HG02938 (cell line): ENCODE results near the gene KCNMA1.
"Not testable (repeated sequence)": the region's sequence is repeated elsewhere in the genome, so short reads cannot be mapped to it uniquely, and the experiment has no call there.

Experiments
- ATAC-seq: cut with Tn5 transposase; IDR thresholded peaks from one replicate; pipeline ENCODE4 v1.9.1; 2021; ENCODE audit warnings: mild to moderate bottlenecking, moderate library complexity; ENCODE audit not compliant: unreplicated experiment

Gene KCNMA1

GRCh38 chr10:77357185-77357584, 280.4 kb downstream of the KCNMA1 start:
- no peak for ATAC-seq

- ATAC-seq = no peak
Measured at GRCh38 chr10:77355844-77356243, 281.8 kb downstream of the KCNMA1 start.

DNA sequence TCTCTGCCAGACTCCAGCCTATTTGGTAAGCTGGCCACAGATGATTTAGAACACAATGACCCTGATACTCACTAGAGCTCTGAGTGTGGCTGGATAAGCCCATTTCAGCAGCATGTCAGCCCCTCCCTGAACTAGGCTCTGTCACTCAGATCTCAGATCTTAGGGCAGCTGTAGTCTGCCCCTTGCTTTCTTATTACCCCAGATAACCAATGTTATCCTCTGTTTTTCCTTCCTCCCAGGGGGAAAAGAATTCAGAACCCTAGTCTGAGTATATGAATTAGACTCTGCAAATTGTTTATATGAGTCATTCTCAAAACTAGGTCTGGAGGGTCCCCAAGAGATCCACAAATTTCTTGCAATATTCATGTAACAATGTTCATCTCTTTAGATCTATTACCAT, 286.2 kb downstream of the KCNMA1 start:
- no peak for ATAC-seq

GRCh38 chr10:77350711-77351119, 286.9 kb downstream of the KCNMA1 start:
- no peak for ATAC-seq

- no peak for ATAC-seq
Measured at GRCh38 chr10:77350134-77350533, 287.5 kb downstream of the KCNMA1 start.

GRCh38 chr10:77349226-77349625, 288.4 kb downstream of the KCNMA1 start:
- no peak for ATAC-seq

- ATAC-seq = no peak
Measured at GRCh38 chr10:77348751-77349150, 288.9 kb downstream of the KCNMA1 start.

- ATAC-seq = no peak
Measured at GRCh38 chr10:77348082-77348481, 289.5 kb downstream of the KCNMA1 start.

DNA sequence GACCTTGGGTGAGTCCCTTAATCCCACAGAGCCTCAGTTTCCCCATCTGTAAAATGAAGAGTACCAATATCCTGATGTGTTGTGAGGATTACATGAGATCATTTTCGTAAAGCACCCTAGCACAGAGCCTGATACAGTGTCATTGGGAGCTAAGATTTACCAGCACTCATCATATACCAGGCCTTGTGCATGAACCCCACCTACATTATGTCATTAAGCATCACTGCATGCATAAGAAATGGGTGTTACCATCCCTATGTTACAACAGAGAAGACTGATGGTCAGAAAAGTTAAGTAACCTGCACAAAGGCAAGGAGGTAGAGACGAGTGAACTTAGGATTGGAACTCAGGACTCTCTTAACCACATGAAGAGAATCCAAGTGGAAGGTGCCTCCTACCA, 290.6 kb downstream of the KCNMA1 start:
- ATAC-seq = no peak

GRCh38 chr10:77341055-77341454, 296.6 kb downstream of the KCNMA1 start:
- ATAC-seq = no peak

DNA sequence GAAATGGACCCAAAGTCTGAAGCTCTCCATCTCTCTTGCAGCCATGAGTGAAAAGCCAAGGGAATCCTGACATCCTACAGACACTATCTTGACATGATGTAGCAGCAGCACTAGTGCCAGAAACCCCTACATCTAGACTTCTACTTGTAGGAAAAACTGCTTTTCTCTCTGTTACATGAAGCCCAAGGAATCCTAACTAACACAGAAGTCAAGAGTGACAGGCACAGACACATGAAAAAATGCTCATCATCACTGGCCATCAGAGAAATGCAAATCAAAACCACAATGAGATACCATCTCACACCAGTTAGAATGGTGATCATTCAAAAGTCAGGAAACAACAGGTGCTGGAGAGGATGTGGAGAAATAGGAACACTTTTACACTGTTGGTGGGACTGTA, 297.7 kb downstream of the KCNMA1 start:
- not testable (repeated sequence) for ATAC-seq

DNA sequence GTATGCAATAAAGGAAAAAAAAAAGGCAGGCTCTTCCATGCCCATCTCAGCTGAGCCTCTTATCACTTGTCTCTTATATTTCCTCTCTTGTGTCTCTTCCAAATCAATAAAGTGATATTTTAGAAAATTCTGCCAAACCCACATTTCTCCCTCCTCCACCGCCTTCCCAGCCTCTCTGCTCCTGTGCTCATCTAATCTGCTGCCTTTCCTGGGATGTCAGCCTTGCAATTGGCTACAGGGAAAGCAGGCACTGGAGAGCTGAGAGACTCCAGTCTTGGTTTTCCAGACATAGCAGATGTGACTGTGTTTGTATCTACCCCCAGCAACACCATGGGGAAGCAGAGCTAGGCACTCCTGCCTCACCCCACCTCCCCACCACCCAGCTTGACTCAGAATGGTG, 298.4 kb downstream of the KCNMA1 start:
- ATAC-seq = no peak

GRCh38 chr10:77338143-77338542, 299.5 kb downstream of the KCNMA1 start:
- ATAC-seq = no peak

GRCh38 chr10:77334501-77334900, 303.1 kb downstream of the KCNMA1 start:
- no peak for ATAC-seq

DNA sequence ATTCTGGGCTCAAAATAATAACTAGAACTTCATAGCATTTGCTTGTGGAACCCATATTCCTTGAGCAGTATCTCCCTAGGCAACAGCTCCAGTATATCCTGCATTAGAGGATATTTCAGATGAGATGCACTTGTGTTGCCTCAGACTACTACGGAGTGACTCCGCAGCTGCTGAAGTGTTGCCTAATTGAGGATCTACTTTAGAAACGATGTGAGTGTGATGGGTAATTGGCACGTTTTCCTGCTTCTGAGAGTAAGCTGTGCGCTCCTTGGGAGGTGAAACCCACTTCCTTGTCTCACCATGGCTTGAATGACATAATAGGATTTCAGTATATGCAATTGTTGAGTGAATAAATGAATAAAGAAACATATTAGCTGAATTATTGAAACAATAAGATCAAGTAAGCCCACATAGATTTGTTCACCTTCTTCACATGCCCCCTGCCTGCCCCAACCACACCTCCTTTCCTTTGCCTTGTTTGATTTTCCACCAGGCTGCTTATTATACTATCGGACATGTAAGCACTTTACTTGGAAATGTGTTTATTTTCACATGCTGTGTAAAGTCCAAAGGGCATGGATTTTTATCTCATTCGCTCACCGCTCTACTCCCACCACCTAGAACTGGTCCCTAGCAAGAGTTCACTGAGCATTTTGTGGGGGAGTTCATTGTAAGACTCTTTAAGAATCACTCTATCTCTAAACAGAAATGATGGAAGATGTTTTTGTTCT, 303.8 kb downstream of the KCNMA1 start:
- ATAC-seq = no peak

GRCh38 chr10:77332256-77332655, 305.4 kb downstream of the KCNMA1 start:
- no peak for ATAC-seq

DNA sequence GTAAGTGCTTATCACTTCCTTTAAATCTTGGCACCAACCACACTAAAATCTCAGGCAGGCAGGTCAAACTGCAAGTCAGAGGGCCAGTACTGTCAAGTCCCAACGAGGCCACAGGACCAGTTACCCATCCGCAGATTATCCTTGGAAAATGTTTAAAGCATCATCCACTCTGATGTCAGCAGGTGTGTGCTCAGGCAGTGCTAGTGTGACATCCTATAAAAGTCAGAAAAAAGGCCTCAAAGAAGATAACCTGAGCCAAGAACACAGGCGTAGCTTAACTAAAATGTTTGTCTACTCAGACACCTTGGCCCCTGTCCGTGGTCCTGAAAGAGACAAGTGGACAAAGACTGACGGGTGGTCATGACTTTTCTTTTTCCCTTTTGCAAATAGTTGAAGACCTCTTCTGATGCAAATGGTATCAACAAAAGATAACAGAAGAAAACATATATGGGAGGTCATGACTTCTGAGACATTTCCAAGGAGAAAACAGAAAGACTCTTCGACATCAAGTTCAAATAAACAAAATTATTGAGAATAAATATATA, 309.3 kb downstream of the KCNMA1 start:
- ATAC-seq = no peak

GRCh38 chr10:77325233-77325537, 312.4 kb downstream of the KCNMA1 start:
- ATAC-seq = no peak

DNA sequence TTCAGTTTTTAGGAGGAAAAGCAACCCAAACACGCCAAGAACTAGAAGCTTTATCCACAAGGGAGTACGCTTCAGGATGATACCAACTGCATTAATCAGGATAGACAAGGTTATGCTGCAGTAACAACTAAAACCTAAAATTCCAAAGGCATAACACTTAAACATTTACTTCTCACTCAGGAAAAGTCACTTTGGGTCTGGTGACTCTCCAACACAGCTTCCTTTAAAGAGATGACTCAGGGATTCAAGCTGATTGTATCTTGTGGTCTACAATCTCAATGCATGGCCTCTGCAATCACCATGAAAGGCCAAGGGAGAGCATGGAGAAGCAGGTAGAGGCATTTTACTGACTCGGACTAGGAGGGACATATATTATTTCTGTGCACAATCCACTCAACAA, 315.8 kb downstream of the KCNMA1 start:
- no peak for ATAC-seq

GRCh38 chr10:77320971-77321471, 316.6 kb downstream of the KCNMA1 start:
- ATAC-seq = no peak

- no peak for ATAC-seq
Measured at GRCh38 chr10:77319557-77319956, 318.1 kb downstream of the KCNMA1 start.

DNA sequence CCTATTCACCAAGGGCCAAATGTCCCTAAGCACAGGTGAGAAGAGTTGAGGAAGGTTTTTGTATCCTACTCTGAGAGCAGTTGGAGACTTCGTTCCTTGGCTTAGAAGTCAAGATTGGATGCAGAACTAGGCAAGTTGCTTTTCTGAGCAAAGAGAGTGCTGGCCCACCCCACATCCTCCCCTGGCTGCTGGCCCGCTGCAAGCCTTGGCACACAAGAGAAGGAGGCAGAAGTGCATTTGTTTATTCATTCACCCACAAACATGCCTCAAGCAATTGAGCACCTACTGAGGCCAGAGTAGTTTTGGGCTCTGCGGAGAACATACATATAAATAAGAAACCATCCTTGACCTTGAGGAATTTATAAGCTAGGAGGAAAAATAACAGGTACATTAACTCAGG, 318.9 kb downstream of the KCNMA1 start:
- no peak for ATAC-seq

DNA sequence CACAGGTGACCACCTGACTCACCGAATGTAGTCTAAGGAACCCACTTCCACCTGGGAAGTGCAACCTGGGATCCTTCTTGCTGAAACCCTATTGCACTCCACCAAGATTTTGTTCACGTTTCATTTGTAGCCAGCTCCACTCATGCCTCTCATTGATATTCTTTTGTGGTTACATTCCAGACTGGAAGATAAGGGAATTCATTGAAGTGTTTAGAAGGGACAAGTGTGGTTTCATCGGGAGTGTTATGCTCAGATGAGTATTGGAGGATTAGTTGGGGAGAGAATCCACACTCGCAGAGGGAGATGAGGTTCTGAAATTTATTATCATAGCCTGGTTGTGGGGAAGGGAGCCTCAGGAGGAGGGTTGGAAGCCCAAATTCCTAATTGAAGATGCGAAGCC, 320.4 kb downstream of the KCNMA1 start:
- ATAC-seq = no peak
